ENCODE data around the gene CCL21.

The CCL21 gene

DNA sequence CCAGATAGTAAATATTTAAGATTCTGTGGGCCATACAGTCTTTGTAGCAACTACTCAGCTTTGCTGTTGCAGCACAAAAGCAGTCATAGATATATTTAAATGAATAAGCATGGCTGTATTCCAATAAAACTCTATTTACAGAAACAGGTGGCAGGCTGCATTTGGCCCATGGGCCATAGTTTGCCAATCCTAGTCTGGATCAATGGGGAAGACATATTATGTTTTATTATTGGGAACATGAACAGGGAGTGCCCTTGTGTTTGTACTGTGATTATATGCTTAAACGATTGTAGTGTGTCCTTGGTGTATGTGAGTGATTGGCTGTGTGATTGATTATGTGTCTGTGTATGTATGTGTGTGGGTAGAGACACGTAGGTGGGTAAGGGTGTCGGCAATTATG is 35.5 kb downstream of the CCL21 start:
- DNase-seq (ENCODE audit: low spot score), result no peak

DNA sequence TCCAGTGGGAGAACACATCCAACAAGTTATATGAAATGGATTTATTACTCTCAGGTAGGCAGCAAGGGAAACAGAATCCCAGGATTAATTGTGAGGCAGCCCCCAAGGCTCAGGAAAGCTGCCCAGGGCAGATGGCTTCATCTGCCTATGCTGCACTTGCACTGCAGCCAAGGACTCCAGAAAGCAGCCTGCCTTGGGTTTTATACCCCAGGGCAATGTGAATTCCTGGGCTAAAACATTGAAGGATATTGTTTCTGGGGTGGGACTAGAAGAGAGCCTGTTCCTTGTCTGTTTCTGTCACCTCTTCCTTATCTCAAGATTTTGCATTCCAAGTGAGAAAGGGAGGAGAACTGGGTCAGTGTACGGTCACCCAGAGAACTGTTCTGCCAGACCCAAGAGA is 38.6 kb downstream of the CCL21 start:
- DNase-seq (ENCODE audit: low spot score), result no peak

DNA sequence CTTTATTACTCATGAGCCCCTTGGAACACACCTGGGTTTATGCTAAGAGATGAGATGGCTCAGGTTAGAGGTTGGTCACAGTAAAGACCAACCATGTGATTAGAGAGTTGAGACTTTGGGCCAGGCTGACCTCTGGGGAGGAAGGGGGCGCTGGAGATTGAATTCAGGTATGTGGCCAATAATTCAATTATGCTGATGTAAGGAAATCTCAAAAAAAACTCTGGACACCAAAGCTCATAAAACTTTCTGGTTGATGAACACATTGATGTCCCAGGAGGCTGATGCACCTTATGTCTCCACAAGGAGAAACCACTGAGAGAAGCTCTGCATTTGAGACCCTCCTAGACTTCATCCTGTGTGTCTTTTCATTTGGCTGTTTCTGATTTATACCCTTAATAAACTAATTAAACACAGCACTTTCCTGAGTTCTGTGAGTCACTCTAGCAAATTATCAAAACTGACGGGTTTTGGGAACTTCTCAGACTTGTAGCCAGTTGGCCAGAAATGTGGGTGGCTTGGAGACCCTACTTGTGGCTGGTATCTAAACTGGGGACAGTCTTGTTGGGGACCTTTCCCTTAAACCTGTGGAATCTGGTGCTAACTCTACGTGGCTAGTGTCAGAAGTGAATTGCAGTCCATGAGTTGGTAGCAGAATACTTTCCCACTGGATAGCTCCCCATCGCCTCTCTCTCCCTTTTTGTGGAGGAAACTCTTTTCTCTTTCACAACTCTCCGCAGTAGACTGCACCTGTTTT is 40.0 kb downstream of the CCL21 start:
- no peak for DNase-seq (ENCODE audit: low spot score)

DNA sequence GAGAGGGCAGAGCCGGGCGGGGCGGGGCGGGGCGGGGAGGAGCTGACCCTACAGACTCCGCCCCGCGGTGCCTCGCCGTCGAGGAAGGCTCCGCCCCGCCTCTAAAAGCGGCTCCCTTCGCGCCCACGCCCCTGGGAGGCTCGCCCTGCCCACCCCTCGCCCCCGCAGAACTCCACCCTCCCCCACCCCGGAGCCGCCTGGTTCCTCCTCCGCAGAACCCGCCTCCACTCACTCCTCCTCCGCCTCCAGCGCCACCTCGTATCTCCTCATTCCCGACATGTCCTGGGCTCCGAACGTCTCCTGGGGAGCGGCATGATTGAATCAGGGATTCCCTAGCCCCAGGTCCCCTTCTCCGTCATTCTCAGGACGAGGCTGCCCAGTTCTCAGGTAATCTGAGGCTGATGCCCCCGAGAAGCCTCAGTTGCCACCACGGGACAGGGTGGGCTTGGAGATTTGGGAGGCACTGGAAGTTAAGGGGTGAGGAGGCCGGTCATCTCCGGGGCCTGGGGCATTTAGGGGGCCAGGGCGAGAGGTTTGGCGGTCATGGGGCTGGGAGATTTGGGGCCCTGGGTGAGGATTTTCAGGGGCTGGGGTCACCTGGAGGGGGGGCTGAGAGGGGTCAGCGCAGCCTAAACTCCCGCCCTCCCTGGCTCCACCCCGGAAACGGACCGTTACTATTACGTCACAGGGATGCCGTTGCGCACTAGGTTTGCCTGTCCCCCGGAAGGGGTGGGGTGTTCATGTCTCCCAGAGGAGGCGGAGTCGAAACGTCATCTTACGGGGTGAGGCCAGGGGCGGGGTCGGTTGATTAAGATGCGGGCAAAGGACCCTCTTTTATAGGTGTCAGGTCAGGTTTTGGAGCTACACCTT is 44.3 kb downstream of the CCL21 start:
- peak; percentile 96 for DNase-seq (ENCODE audit: low spot score)

DNA sequence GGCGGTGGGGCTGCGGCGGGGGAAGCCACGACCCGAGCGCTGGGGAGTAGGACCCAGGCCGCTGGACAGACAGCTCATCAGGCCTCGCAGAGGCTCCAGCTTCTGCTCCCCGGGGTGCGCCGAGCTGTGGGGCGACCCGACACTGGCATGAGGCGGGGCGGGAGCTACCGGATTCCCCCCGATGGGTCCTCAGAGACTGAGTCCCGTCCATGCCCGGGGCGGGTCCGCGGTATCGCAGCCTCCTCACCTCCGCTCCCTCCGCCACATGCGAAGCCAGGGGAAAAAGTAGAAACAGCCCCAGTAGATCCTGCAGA is 44.9 kb downstream of the CCL21 start:
- DNase-seq (ENCODE audit: low spot score), result no peak

DNA sequence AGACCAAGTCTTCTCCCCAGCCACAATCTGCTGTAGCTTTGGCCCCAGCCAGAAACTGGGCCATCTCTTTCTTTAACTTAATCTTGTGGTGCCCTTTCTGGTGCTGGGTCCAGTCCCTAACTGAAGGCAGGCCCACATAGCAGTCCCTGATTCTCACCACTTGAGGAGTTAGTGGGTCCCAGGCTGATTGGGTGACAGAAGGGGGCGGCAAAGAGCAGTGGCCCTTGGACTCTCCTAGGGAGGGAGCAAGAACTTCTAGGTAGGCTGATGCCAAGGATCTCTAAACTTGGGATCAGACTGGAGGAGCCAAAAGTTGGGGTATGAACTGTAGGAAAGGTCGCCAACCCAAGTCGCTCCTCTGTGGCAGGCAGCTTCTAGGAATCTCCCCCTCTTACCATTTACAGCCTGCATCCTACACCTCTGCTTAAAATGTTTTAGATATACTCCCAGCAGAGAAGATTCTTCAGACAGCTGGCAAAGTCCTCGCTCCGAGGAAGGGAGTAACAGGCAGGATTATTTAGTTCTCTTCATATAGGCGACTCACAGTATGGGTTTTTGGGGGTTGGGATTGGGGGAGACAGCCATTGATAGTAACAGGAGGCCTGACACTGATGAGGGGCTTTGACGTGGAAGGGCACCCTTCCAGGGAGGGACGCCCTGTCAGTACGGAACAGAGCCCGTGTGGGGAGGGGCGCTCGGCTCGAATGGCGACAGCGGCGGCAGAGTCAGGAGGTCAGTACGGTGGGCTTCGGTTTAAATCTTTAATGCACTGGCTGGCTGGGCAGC is 45.5 kb downstream of the CCL21 start:
- DNase-seq (ENCODE audit: low spot score), result peak; percentile 76

DNA sequence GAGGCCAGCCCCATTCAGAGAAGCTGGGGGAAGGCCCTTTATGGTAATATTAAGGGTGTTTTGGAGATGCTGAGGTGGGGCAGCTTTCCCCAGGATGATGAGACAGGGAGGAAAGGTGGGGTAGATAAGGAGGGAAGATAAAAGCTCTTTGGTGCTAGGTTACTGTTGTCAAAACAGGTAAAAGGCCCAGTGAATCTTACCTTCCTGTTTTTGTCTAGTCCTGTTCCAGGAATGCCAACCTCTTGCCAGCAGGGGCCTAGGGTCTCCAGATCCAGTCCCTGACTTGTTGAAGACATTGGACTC is 46.7 kb downstream of the CCL21 start:
- no peak for DNase-seq (ENCODE audit: low spot score)

DNA sequence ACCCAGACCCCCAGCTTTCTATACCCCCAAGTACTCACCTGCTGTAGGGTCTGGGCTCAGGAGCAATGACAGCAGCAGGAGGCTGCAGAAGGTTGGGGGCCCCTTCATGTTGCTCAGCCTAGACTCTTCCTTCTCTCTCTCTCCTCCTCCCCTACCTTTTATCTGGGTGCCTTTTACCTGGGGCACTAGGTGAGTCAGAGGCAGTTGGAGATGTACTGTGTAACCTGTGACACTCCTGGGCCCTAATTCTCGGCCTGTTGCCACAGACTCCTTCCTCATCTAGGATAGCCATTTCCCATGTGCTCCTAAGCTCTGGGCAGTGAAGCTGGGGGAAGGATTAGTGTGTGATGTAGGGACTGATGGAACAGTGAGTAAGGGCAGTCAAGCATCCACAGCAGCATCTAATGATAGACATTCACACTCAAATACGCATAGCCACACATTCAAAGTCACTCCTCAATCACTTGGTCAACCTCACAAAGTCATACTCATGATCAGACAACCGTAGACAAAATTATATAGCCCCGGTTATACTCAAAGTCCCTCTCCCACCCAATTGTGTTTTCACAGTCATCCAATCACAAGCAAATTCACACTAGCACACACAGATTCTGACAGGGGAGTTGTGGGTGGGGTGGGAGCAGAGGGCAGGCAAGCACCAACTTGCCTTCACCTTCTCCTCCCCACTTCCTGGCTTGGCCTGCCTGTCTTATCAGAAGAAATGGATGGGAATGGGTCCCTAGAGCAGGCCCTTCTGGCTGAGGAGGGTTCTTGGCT is 47.2 kb downstream of the CCL21 start, which contains the start of gene CCL27:
TSS of gene CCL27 (minus strand) at position 132 of the 777 bp plus-strand sequence. CDS start at position 108, 24 bp downstream.
- no peak for DNase-seq (ENCODE audit: low spot score)

DNA sequence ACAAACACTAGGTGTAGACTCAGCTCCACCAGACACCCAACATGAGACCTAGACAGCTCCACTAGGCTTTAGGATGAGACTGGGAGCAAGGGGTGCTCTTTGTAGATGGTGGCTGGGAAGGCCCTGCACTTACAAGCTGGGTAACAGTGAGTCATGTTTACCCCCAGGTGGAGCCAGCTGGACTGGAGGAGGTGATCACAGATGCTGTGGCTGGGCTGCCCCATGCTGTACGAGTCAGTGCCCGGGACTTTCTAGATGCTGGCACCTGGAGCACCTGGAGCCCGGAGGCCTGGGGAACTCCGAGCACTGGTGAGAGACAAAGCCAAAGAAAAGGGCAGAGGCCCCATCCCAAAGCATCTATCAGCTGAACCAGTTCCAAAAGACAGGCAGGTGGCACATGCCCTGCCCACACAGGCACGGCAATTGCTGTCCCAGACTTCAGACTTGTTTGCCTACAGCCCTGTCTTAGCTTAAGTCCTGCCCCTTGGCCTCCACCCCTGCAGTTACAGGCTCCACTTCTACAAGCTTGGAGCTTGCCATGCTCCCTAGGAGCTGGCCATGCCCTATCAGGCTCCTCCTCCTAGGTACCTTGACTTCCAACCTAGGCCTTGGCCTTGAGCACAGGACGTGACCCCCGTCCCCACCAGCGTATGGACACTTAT is 50.2 kb downstream of the CCL21 start:
- no peak for DNase-seq (ENCODE audit: low spot score)

Small RNA genes lying within 50 kb of the gene (small RNA-seq; reads per million reads assigned to genes)
- 0 reads per million in 2 experiments for gene CCL27
